HL-60 (cell line): ENCODE results near the gene CDC5L.

Experiments
- DNase-seq, 2 experiments: peaks; one replicate each; pipeline ENCODE4 v3.0.0-alpha.2; 2010 to 2020; ENCODE audit warnings: low read depth in 1 of 2, low spot score in 1 of 2
- H3K27ac ChIP-seq: fragments of 250-450 bp; sonication (Bioruptor Pico); replicated peaks from 2 replicates; pipeline ENCODE4 v1.5.1; 2020; ENCODE audit warnings: mild to moderate bottlenecking, moderate library complexity
- H3K27me3 ChIP-seq: fragments of 250-450 bp; sonication (Bioruptor Pico); 2 replicates; pipeline ENCODE4 v1.5.1; 2021; ENCODE audit warnings: mild to moderate bottlenecking, moderate library complexity; ENCODE audit not compliant: insufficient read depth, poor library complexity, severe bottlenecking
- H3K4me3 ChIP-seq: replicated peaks from 2 replicates; pipeline ENCODE4 v1.5.1; 2011; ENCODE audit warnings: mild to moderate bottlenecking, control low read depth, low read length; ENCODE audit not compliant: insufficient read depth
- GABPA ChIP-seq: IDR thresholded peaks from 2 replicates; pipeline ENCODE4 v1.6.1; 2012; ENCODE audit warnings: low read depth
- POLR2AphosphoS5 ChIP-seq: IDR thresholded peaks from 2 replicates; pipeline ENCODE4 v1.6.1; 2012; ENCODE audit warnings: low read depth
- SPI1 ChIP-seq: IDR thresholded peaks from 2 replicates; pipeline ENCODE4 v1.6.1; 2012; ENCODE audit warnings: low read depth, mild to moderate bottlenecking, borderline replicate concordance
- TF ChIP-seq, protein P1 (sequence below): IDR thresholded peaks from one replicate; pipeline ENCODE4 v1.5.1; 2011; ENCODE audit warnings: low read length, control low read depth, inconsistent platforms; ENCODE audit not compliant: insufficient read depth
- TF ChIP-seq, protein P2 (sequence below): IDR thresholded peaks from 2 replicates; pipeline ENCODE4 v1.6.1; 2012; ENCODE audit warnings: low read depth; ENCODE audit not compliant: insufficient replicate concordance

Gene CDC5L

DNA sequence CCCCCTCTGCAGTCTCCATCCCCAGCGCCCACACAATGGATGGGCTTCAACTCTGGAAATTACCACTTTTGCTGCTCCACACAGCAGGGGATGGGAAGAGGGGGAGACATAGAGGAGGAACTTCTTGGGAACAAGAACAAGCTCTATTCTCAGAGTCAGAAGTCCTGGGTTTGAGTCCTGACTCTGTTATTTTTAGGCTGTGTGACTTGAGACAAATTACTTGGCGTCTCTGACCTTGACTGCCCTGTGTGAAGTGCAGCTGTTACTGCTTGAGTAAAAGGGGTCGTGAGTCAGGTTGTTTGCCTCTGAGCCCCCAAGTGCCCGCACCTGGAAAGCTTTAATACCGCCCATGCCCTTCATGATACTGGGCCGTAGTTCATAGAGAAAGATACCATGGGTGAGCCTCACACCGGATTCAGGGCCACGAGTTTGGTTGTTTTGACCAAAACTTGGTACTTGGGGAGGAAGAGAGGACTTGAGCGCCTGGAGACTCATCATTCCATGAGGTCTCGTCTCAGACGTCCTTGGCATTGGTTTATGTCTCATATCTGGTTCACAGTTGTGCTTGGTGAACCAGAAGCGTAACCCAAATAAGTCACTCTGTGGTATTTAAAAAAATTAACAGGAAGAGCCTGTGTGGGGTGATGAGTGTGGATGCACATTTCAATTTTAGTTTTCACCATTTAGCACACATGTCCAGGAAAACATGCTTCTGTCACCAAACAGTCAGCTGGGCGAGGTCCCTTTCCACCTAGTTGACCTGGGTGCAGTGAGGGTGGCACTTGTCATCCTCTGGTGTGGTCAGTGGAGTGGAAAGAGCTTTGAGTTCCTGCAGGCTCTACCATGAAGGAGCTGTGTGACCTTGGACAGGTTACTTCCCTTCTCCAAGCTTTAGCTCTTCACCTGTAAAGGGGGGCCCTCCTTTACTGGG lies 75.6 kb downstream of the CDC5L start:
- Histone ChIP-seq H3K27ac (no peak overlapping the region), H3K4me3 (no peak overlapping the region), H3K27me3 (no peaks in the 10 kb centered on the region)
- TF ChIP-seq, protein P1, sequence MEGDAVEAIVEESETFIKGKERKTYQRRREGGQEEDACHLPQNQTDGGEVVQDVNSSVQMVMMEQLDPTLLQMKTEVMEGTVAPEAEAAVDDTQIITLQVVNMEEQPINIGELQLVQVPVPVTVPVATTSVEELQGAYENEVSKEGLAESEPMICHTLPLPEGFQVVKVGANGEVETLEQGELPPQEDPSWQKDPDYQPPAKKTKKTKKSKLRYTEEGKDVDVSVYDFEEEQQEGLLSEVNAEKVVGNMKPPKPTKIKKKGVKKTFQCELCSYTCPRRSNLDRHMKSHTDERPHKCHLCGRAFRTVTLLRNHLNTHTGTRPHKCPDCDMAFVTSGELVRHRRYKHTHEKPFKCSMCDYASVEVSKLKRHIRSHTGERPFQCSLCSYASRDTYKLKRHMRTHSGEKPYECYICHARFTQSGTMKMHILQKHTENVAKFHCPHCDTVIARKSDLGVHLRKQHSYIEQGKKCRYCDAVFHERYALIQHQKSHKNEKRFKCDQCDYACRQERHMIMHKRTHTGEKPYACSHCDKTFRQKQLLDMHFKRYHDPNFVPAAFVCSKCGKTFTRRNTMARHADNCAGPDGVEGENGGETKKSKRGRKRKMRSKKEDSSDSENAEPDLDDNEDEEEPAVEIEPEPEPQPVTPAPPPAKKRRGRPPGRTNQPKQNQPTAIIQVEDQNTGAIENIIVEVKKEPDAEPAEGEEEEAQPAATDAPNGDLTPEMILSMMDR, result no peak
- TF ChIP-seq, protein P2, sequence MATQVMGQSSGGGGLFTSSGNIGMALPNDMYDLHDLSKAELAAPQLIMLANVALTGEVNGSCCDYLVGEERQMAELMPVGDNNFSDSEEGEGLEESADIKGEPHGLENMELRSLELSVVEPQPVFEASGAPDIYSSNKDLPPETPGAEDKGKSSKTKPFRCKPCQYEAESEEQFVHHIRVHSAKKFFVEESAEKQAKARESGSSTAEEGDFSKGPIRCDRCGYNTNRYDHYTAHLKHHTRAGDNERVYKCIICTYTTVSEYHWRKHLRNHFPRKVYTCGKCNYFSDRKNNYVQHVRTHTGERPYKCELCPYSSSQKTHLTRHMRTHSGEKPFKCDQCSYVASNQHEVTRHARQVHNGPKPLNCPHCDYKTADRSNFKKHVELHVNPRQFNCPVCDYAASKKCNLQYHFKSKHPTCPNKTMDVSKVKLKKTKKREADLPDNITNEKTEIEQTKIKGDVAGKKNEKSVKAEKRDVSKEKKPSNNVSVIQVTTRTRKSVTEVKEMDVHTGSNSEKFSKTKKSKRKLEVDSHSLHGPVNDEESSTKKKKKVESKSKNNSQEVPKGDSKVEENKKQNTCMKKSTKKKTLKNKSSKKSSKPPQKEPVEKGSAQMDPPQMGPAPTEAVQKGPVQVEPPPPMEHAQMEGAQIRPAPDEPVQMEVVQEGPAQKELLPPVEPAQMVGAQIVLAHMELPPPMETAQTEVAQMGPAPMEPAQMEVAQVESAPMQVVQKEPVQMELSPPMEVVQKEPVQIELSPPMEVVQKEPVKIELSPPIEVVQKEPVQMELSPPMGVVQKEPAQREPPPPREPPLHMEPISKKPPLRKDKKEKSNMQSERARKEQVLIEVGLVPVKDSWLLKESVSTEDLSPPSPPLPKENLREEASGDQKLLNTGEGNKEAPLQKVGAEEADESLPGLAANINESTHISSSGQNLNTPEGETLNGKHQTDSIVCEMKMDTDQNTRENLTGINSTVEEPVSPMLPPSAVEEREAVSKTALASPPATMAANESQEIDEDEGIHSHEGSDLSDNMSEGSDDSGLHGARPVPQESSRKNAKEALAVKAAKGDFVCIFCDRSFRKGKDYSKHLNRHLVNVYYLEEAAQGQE, result no peak
- no peak for TF ChIP-seq SPI1
- no peak for TF ChIP-seq POLR2AphosphoS5
- no peak for DNase-seq

DNA sequence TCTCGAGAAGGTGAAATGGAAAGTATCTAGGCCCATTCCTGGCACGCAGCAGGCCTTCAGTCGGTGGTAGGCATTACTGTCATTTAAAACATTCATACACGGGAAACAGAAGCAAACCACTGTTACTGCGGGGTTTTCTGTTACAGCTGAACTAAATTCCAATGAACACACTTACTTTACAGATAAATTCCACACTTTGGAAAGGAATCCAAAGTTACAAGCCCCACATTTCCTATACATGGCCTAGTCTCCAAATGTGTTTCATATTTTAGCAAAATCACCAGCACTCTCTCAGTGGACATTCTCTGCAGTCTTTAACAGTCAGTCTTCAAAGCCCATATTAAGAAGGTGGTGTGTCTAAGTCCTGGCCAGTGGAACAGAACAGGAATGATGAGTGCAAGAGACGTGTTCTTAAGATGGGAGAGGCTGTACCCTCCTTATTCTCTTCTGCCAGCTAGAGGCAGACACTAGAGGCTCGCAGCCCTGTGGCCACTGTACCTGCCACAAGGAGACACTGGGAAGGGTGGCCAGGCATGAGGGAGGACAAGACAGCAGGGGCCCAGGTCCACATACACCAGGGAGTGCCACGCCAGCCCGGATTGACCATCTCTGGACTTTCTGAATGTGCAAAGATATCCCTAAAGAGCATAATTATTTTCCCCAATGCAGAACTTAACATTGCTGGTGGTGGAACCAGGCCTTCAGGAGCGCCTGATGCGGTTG lies 76.4 kb downstream of the CDC5L start:
- TF ChIP-seq, protein P1, result no peak
- TF ChIP-seq POLR2AphosphoS5 (no peak), SPI1 (no peak)
- TF ChIP-seq, protein P2, result no peak

DNA sequence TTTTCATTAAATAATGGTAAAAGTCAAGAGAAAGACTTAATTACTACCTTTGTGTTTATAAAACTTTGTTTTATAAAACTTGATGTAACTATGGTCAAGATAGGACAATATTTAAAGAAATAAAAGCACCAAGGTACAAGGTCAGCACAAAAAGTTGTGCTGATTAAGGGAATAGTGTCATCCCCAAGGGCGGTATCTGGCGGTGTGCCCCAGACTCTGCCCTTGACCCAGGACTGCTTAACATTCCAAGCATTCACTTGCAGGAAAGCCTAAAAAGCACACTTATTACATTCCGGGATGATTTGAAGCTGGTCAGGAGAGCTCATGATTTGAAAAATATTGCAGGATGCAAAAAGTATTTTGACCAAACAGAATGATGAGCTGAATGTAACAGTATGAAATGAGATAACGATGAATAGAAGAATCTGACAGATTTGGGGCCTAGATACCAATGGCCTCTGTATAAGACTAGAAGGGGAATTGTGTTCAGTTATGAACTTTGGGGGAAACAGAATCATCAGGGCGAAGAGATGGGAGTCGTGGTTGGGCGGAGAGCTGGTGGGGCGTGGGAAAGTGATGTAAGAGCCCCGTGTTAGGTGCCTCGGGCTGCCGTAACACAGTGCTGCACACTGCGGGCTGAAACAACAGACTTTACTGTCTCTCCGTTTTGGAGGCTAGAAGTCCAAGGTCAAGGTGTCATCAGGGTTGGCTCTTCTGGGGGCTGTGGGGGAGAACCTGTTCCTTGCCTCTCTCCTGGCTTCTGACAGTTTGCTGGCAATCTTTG lies 77.2 kb downstream of the CDC5L start:
- no peak overlapping the region for H3K4me3 ChIP-seq
- TF ChIP-seq POLR2AphosphoS5 (no peak), SPI1 (no peak), GABPA (no peak)
- TF ChIP-seq, protein P1, result no peak
- TF ChIP-seq, protein P2, result no peak
- H3K27me3 ChIP-seq, result no peaks in the 10 kb centered on the region
- no peak overlapping the region for H3K27ac ChIP-seq
- DNase-seq, result no peak

More for the DNA sequence above, 76.4 kb downstream of the CDC5L start:
- Histone ChIP-seq H3K27ac (no peak overlapping the region), H3K4me3 (no peak overlapping the region), H3K27me3 (no peaks in the 10 kb centered on the region)
- no peak for DNase-seq
